NCI-H510A treated with DMSO at 0.1 percent for 48 hours (cell line): Measurements from ENCODE around the gene ELP5.

Experiments
- DNase-seq: peaks from one replicate; lab custom pipeline; 2025; lab: John Stamatoyannopoulos, UW

Gene ELP5

DNA sequence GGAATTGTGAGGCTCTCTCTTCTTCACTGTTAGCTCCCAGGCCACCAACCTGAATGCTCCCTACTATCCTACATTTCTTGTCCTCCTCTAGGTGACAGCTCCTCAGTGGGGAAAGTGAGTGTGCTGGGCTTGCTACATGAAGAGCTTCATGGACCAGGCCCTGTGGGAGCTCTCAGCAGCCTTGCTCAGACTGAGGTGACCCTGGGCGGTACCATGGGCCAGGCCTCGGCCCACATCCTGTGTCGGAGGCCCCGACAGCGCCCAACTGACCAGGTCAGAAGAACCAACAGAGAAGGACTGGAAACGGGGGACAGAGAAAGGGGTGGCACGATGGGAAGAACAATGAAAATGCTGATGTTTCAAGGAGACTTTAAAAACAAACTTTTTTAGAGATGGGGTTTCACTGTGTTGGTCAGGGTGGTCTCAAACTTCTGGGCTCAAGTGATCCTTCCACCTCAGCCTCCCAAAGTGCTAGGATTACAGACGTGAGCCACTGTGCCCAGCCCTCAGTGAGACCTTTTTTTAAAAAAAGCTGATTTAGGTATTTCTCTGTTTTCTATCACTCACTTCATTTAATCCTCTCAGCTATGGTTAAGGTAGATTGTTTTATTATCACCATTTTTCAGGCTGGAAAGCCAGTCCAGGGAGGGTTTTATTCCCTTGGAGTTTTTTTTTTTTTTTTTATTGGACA is 4.9 kb downstream of the ELP5 start:
- no peak for DNase-seq

DNA sequence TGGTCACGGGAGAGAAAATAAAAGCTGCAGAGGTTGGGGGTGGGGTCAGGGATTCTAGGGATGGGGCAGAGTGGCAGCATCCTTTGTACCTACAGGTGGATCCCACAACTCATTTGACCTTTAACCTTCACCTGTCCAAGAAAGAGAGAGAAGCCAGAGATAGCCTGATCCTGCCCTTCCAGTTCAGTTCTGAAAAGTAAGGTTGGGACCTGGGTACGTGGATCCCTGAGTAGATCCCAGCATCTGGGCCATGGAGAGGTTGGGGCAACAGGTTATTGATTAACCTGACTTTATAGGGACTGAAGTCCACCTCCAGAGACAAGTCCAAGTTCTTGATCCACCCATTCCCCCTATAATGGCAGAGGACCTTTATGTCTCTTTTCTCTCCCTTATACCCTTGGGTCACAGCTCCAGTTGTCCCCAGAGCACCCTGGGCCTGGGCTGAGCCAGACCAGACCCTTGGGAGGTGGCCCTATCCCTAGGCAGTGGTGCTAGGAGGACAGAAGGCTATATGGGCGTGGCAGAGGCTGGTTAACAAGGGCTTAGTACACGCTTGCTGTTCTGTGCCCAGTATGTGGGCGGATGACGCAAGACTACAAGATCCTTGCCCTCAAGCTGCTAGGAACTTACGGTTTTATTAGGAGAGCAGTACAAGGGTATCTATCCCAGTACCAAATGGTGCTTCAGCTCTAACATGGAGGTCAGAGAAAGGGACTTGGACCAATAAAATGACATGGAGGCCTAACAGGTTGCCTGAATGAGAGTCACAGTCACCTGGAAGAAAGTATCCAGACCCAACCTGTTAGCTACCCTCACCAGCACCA is 6.9 kb downstream of the ELP5 start:
- no peak for DNase-seq

DNA sequence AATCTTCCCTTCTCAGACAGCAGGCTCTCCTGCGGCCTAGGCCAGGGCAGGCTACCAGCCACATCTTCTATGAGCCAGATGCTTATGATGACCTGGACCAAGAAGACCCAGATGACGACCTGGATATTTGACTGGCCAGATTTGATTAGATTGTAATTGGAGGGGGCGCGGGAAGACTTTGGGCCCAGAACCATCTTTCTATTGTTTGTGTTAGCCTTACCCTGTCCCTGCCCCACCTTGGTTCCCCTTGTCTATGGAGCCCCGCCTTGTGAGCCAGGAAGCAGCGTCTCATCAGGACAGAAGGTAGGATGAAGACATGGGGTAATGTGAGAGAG is 7.5 kb downstream of the ELP5 start:
- no peak for DNase-seq

DNA sequence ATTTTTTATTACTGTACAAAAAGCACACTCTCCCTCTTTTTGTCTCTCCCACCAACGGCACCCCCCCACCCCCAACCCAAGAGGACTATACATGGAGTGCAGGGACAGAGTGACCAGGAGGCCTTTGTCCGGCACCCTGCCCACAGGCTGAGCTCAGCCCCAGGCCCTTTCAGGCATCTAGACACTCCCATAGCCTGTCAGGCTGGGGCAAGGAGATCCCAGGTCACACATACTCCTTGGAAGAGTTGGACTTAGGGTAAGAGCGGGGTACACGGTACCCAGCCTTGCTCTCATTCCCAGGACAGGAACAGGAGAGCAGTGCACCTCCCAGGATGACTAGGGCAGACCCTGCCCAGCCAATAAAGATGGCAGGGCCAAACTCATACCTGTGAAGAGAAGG is 8.1 kb downstream of the ELP5 start:
- no peak for DNase-seq

DNA sequence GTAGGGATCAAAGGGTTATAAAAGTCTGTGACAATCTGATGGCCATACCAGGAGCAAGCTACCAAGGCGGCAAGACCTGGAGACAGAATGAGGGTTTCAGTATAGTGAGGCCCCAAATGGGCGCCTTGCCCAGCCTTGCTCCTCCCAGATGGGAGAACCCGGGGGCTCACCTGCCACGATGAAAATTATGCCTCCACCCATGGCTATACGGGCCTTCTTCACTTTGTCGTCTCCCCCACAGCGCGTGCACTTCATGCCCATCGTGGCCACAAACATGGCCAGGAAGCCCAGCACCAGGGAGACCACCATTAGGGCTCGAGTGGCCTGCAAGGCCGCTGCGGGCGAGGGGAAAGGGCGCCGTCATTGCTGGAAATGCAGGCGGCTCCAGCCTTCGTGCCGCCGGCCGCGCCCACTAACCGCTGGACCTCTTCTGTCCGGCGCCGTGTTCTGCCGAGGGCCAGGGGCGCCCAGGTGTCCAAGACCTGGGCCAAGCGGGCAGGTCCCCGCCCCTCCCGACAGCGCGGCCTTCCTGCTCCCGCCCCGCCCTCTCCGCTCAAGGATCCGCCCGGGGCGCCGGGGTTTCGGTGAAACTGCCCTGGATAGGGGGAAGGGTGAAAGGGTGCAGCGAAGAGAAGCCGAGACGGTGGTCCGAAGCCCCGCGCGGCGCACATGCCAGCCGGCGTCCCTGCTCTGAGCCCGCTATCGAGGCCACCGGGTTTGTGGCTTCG is 8.8 kb downstream of the ELP5 start:
- DNase-seq: peak; percentile 55

DNA sequence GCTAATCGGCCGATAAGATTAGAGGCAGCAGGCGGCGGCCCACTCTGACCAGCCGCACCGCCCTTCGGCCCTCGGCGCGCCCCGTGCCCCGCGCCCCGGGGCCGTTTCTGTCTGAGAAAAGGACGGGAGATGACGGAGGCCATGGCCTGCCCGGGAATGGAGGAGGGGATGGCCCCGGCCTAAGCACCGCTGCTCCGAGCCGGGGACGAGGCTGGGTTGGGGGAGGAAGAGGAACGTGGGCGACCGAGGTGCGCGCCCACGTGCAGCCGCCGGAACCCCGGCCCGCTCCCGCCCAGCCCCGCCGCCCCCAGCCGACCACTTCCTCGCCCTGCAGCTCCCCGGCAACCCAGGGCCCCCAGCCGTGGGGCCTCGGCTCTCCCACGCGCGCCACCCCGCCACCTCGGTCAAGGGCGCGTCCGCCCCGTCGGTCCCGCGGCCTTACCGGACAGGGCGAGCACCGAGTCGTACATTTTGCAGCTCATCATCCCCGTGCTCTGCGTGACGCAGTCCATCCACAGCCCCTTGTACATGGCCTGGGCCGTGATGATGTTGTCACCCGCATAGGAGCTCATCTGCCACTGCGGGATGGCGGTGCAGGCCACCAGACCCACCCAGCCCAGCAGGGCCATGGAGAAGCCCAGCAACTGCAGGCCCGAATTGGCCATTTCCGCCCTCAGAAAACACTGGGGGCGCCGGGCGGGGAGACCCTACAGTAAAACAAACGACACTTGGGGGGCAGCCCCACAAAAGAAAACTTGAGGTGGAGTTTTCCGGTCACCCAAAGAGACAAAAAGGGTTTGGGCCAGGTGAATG is 9.6 kb downstream of the ELP5 start:
- no peak for DNase-seq

DNA sequence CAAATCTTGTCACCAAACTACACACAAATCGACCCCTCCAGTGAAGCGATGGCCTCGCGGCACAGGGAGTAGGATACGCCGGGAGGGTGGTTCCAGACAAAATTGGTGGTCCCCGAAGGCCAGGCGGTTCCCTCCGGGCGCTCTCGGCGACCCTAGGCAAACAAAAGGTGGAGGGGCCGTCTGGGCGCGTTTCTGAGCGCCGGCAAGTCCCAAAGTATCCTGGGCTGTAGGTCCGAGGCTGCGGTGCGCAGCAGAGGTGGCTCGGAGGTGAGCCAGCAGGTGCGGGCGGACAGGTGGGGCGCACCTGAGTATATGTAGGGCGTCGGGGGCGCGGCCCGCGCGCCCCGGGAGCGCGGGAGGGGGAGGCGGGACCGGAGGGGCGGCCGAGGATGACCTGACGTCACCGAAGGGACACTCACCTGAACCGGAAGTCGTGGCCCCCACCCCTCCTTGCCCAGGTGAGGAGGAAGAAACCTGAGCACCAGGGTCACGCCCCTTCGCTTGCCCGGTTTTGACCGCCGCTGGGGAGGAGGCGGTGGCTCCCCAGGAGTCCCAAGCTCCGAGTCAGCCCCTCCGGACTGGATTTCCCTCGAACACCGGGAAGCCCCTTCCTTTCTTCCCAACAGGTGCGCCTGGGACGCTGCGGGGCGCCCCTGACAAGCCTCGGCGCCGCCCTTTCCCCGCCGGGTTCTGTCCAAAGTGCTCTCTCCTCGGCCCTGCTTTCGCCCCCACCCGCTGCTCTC is 10.3 kb downstream of the ELP5 start, which contains the start of gene CLDN7:
Gene CLDN7, minus strand, starts transcription at position 287 of the 743 bp plus-strand sequence. CDS start 435 bp downstream, outside the sequence.
- DNase-seq: peak; percentile 88

DNA sequence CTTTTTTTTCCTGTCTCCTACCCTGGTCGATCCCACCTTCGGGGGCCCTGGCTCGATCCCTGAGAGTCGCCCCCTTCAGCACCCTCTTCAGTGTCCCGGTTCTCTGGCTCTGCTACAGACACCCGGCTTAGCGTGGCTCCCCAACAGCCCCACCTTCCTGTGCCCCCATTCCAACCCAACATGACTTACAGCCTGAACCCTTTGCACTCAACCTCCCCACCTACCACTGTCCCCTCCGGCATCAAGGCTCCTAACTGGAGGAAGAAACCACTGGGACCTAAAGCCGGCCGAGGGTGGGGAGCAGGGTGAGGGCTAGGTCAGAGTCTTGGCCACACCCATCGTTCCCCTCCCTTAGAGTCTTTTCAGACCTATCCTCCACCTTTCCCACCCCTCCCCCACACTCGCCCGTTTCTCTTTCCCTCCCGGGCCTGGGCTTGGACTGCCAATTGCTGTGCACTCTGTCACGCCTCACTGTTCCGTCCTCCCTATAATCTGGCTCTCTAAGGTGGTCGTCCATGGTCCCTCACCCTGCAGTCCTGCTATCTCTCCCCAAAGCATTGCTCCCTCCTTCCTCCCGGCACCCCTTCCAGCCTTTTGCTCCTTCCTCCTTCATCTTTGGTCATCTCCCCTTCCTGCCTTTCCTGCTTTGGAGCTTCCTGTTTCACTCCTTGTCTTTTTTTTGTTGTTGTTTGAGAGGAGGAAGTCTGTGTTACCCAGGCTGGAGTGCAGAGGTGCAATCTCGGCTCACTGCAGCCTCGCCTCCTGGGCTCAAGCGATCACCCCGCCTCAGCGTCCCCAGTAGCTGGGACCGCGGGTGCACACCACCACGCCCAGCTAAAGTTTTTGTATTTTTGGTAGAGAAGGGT is 11.2 kb downstream of the ELP5 start:
- peak; percentile 72 for DNase-seq

DNA sequence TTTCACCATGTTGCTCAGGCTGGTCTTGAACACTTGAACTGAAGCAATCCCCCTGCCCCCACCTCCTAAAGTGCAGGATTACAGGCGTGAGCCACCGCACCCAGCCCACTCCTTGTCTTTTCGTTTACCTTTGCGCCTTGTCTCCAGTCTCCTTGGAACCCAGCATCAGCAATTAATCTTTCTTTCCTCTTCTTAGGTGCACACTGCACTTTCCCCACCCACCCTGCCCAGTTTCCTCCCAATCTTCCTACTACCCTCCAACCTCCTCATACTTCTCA is 11.7 kb downstream of the ELP5 start:
- DNase-seq: no peak

DNA sequence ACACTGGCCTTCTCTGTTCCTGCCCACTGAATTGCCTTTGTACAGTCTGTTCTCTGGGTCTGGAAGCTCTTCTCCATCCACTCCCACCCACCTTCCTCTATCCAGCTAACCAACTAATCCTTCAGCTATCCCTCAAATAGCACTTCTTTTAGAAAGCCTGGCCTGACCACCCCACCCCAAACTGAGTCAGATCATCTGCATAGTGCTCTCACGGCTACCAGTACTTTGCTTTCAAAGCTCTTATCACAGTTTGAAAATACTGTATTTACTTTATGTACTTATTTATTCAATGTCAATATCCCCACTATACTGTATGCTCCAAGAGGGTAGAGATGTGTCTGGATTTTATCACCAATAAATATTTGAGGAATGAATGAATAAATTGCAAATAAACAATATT is 14.8 kb downstream of the ELP5 start:
- DNase-seq: no peak

DNA sequence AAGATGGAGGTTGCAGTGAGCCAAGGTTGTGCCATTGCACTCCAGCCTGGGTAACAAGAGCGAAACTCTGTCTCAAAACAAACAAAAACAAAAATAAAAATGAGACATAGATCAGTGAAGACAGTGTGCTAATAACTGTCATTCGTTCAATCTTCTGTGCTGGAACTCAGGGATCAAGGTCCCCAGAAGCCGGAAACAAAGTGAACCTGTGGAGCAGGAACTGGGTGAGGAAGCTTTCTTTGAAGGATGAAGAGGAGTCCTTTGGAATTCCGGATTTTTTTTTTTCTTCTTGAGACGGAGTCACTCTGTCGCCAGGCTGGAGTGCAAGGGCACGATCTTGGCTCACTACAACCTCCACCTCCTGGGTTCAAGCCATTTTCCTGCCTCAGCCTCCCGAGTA is 27.4 kb downstream of the ELP5 start:
- no peak for DNase-seq

DNA sequence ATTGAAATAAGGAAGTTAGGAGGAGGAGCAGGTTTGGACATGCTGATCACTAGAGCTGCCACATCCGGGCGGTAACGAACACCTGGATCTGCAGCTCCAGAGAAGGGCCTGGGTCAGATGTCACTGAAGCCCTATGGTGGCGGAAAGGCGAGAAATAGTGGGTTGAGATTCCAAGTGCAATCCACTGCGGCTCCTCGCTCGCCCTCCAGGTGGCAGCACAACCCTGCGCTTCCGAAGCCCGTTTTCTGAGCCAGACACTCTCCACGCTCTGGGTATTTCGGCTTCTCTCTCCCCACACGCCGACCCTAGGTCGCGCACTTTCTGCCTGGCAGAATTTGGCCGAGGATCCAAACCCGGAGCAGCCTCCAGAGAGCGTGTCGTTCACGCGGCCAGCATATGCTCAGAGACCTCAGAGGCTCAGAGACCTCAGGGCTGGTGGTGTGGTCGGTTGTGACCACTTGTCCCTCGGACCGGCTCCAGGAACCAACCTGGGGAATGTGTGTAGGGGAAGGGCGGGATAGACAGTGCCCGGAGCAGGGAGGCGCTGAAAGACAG is 28.6 kb downstream of the ELP5 start:
- DNase-seq: peak; percentile 89

DNA sequence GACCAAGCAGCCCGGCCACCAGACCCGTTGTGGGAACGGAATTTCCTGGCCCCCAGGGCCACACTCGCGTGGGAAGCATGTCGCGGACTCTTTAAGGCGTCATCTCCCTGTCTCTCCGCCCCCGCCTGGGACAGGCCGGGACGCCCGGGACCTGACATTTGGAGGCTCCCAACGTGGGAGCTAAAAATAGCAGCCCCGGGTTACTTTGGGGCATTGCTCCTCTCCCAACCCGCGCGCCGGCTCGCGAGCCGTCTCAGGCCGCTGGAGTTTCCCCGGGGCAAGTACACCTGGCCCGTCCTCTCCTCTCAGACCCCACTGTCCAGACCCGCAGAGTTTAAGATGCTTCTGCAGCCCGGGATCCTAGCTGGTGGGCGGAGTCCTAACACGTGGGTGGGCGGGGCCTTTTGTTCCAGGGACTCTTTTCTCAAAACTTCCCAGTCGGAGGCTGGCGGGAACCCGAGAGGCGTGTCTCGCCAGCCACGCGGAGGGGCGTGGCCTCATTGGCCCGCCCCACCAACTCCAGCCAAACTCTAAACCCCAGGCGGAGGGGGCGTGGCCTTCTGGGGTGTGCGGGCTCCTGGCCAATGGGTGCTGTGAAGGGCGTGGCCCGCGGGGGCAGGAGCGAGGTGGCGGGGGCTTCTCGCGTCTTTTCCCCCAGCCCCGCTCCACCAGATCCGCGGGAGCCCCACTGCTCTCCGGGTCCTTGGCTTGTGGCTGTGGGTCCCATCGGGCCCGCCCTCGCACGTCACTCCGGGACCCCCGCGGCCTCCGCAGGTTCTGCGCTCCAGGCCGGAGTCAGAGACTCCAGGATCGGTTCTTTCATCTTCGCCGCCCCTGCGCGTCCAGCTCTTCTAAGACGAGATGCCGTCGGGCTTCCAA is 29.3 kb downstream of the ELP5 start, which contains the start of gene SLC2A4:
Gene SLC2A4, plus strand, starts transcription at position 645 of the 879 bp plus-strand sequence. Its CDS starts 217 bp downstream, at position 862.
- DNase-seq: peak; percentile 76

DNA sequence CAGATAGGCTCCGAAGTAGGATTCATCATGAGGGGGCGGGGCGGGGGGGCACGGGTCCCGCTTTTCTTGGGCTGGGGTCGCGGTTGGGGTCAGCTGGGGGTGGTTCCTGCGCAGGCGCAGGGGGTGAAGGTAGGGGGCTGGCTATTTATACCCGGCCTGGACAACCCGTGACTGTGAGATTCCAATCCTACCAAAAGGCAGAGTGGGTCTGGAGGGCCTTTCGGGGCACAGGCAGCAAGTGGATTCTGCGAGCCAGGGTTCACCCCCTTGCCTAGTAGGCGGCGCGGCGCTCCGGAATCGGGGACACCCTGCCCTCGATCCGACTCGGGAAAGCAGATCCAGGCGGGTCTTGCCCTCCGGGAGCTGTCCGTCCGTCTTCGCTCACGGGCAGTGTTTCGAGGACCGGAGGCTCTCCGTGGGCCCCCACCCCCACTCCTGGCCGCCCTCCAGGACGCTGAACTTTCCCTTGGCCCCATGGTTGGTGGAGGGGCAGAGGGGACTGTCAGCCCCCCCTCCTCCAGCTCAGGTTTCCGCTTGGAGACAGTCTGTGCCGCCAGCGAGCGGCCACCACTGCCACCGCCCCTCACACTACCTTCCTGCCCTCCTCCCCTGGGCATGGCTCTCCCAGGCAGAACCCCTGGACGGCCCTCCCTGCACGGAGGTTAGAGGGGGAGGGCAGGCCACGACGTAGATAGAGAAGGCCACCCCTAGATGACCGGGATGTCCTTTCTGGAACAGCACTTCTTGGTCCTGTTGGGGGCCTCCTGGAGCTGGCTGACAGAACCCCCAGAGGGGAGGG is 30.1 kb downstream of the ELP5 start:
- DNase-seq: no peak

DNA sequence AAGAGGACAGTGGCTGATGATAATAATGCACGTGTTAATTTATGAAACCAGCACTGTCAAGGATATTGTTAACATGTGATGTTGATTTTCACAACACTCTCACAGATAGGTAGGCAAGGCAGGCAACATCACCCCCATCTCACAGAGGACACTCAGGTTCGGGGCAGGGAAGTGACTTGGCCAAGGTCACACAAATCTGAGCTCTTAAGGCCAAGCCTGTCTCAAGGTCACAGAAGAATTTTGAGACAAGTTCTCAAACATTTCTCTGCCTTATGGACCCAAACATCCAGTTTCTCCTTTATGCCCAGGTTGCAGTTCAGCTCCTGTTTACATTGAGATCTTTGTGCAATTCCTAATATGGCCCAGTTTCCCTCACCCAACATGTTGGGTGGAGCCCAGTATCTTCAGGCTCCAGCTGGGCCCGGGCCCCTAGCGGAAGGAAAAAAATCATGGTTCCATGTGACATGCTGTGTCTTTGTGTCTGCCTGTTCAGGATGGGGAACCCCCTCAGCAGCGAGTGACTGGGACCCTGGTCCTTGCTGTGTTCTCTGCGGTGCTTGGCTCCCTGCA is 30.8 kb downstream of the ELP5 start:
- DNase-seq: no peak

DNA sequence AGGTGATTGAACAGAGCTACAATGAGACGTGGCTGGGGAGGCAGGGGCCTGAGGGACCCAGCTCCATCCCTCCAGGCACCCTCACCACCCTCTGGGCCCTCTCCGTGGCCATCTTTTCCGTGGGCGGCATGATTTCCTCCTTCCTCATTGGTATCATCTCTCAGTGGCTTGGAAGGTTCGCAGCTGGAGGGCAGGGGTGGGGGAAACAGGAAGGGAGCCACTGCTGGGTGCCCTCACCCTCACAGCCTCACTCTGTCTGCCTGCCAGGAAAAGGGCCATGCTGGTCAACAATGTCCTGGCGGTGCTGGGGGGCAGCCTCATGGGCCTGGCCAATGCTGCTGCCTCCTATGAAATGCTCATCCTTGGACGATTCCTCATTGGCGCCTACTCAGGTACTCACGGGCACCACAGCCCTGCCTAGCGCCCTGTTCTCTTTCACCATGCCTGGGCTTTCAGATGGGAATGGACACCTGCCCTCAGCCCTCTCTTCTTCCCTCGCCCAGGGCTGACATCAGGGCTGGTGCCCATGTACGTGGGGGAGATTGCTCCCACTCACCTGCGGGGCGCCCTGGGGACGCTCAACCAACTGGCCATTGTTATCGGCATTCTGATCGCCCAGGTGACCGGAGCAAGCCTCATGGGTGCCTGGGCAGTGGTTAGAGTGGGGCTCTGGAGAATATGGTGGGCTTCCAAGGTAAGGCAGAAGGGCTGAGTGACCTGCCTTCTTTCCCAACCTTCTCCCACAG is 31.6 kb downstream of the ELP5 start:
- DNase-seq: no peak

DNA sequence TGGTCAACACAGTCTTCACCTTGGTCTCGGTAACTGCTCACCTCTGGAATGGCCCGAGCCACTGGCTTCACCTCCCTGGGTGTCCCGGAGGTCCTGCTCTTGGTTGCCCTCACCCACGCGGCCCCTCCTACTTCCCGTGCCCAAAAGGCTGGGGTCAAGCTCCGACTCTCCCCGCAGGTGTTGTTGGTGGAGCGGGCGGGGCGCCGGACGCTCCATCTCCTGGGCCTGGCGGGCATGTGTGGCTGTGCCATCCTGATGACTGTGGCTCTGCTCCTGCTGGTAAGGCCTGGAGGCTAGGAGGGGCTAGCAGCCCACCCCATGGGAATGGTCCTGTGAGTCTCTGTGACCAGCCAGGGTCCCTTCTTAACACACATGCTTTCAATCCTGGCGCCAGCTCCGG is 32.9 kb downstream of the ELP5 start:
- DNase-seq: no peak
